MM.1S (cell line): Measurements from ENCODE around the gene PPP1R12C.

Experiments used
- CTCF ChIP-seq: fragments of 300-600 bp; sonication (generic); IDR thresholded peaks from 2 replicates; pipeline ENCODE4 v1.5.1; 2016; ENCODE audit warnings: antibody characterized with exemption, low read length, mixed read lengths
- EZH2 ChIP-seq: fragments of 300-600 bp; sonication (generic); optimal IDR thresholded peaks from 2 replicates; pipeline ENCODE3; 2017; ENCODE audit warnings: low read depth, mild to moderate bottlenecking, antibody characterized with exemption, low read length, mixed read lengths

- no peak for TF ChIP-seq CTCF
- no peak for TF ChIP-seq EZH2
Measured at GRCh38 chr19:55113570-55114039, 3.8 kb downstream of the PPP1R12C start.
